ENCODE data around the gene LYAR. TPM values are rescaled to one million over a fixed set of nuclear protein-coding genes. Genes with fewer than 3 reads are reported as not detected.

LYAR gene
- total and polyA plus RNA-seq, 2 experiments from 2014 or later: 44.0 to 105 TPM

DNA sequence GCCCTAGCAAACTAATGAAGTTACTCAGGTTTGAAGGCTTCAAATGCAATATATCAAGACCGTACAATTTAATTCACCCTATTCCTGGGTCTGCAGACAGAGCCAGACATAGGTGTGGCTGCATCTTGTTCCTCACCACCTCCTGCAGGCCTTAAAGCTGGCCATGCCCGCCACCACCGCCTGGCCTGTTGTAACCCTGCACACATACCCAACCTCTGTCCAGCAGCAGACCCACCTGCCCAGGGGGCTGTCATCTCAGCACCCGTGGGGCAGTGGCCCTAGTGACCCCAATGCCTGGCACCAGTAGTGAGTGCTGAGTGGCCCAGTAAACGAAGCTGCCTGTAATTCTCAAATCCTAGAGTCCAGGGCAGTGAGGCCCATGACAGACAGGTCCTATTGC is 40.8 kb upstream of the LYAR start (continued):
- TF ChIP-seq, protein P1, sequence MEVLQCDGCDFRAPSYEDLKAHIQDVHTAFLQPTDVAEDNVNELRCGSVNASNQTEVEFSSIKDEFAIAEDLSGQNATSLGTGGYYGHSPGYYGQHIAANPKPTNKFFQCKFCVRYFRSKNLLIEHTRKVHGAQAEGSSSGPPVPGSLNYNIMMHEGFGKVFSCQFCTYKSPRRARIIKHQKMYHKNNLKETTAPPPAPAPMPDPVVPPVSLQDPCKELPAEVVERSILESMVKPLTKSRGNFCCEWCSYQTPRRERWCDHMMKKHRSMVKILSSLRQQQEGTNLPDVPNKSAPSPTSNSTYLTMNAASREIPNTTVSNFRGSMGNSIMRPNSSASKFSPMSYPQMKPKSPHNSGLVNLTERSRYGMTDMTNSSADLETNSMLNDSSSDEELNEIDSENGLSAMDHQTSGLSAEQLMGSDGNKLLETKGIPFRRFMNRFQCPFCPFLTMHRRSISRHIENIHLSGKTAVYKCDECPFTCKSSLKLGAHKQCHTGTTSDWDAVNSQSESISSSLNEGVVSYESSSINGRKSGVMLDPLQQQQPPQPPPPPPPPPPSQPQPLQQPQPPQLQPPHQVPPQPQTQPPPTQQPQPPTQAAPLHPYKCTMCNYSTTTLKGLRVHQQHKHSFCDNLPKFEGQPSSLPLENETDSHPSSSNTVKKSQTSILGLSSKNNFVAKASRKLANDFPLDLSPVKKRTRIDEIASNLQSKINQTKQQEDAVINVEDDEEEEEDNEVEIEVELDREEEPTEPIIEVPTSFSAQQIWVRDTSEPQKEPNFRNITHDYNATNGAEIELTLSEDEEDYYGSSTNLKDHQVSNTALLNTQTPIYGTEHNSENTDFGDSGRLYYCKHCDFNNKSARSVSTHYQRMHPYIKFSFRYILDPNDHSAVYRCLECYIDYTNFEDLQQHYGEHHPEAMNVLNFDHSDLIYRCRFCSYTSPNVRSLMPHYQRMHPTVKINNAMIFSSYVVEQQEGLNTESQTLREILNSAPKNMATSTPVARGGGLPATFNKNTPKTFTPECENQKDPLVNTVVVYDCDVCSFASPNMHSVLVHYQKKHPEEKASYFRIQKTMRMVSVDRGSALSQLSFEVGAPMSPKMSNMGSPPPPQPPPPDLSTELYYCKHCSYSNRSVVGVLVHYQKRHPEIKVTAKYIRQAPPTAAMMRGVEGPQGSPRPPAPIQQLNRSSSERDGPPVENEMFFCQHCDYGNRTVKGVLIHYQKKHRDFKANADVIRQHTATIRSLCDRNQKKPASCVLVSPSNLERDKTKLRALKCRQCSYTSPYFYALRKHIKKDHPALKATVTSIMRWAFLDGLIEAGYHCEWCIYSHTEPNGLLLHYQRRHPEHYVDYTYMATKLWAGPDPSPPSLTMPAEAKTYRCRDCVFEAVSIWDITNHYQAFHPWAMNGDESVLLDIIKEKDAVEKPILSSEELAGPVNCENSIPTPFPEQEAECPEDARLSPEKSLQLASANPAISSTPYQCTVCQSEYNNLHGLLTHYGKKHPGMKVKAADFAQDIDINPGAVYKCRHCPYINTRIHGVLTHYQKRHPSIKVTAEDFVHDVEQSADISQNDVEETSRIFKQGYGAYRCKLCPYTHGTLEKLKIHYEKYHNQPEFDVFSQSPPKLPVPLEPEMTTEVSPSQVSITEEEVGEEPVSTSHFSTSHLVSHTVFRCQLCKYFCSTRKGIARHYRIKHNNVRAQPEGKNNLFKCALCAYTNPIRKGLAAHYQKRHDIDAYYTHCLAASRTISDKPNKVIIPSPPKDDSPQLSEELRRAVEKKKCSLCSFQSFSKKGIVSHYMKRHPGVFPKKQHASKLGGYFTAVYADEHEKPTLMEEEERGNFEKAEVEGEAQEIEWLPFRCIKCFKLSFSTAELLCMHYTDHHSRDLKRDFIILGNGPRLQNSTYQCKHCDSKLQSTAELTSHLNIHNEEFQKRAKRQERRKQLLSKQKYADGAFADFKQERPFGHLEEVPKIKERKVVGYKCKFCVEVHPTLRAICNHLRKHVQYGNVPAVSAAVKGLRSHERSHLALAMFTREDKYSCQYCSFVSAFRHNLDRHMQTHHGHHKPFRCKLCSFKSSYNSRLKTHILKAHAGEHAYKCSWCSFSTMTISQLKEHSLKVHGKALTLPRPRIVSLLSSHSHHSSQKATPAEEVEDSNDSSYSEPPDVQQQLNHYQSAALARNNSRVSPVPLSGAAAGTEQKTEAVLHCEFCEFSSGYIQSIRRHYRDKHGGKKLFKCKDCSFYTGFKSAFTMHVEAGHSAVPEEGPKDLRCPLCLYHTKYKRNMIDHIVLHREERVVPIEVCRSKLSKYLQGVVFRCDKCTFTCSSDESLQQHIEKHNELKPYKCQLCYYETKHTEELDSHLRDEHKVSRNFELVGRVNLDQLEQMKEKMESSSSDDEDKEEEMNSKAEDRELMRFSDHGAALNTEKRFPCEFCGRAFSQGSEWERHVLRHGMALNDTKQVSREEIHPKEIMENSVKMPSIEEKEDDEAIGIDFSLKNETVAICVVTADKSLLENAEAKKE (CRISPR knock-in tag; IDR thresholded peaks at IDR 0.05): no peak

DNA sequence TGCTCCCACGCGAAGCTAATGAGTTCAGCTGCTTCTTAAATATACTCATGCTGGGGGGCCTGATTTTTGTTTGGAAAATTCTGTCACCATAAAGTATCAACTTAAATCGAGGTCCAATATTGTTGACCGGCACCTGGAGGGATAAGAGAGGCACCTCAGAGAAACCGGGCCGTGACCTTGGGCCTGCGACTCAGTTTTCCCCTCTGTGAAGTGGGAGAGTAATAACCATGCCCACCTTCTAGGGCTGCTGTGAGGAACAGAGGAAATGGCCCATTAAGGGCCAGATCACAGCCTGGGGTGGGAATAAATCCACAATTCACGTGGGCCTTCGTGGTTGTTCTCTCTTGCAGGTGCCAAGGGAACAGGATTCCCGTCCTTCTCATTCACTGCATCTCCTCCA is 39.5 kb upstream of the LYAR start:
- Histone ChIP-seq H3K9me2 (ENCODE audit: insufficient read depth) (no peaks in the 10 kb centered on the region), H4K20me1 (replicated peaks; ENCODE audit: insufficient read depth) (no peaks in the 10 kb centered on the region), H3F3A (replicated peaks; ENCODE audit: low read depth) (0 out of 2 replicates have a peak, but pooled peaks cover 3% of the 10 kb centered on the region), H3K4me2 (no peak overlapping the region), H3K36me3 (ENCODE audit: insufficient read depth) (no peaks in the 10 kb centered on the region), H3K79me2 (replicated peaks; ENCODE audit: insufficient read depth) (no peaks in the 10 kb centered on the region), H3K27ac (ENCODE audit: low read depth) (no peak overlapping the region), H3K4me3 (no peak overlapping the region), H3K27me3 (ENCODE audit: insufficient read depth) (no peaks in the 10 kb centered on the region), H3K4me1 (ENCODE audit: insufficient read depth) (0 out of 2 replicates have a peak, but pooled peaks cover 4% of the 10 kb centered on the region), H2AFZ (no peak overlapping the region)
- Mint-ChIP-seq H3K9me3 (peaks cover 4% of the 10 kb centered on the region; the same call in 2 of the 3 replicates), H3K27me3 (ENCODE audit: insufficient read depth, low read depth, poor library complexity) (peaks cover 5% of the 10 kb centered on the region), H3K4me1 (peaks cover 4% of the 10 kb centered on the region), H3K36me3 (ENCODE audit: low read depth) (no peaks in the 10 kb centered on the region; the same call in 2 of the 3 replicates), H3K27ac (no peak overlapping the region), H3K4me3 (no peak overlapping the region)
- ATAC-seq (no peak), DNase-seq (ENCODE audit: low spot score) (no peak)
- TF ChIP-seq CREB1 (CRISPR knock-in tag; IDR thresholded peaks at IDR 0.05; ENCODE audit: low read depth) (no peak), POLR2AphosphoS5 (IDR thresholded peaks at IDR 0.05; ENCODE audit: low read depth) (no peak), ZNF114 (CRISPR knock-in tag; IDR thresholded peaks at IDR 0.05) (no peak), ETS1 (IDR thresholded peaks at IDR 0.05) (no peak), EZH2 (IDR thresholded peaks at IDR 0.05; ENCODE audit: low read depth, unreplicated experiment) (no peak), NANOG (IDR thresholded peaks at IDR 0.05; ENCODE audit: borderline replicate concordance) (no peak), EZH2phosphoT487 (IDR thresholded peaks at IDR 0.05; ENCODE audit: unreplicated experiment) (no peak), REST (IDR thresholded peaks at IDR 0.05; ENCODE audit: unreplicated experiment) (no peak)

Data from GM23338 (cell line).